SK-N-MC (cell line): ENCODE measurements around the gene COL12A1.

Experiments
- DNase-seq: peaks from one replicate; pipeline ENCODE4 v3.0.0-alpha.2; 2011; ENCODE audit warnings: low read depth, low spot score
- H3K27ac ChIP-seq: fragments of 200-600 bp; sonication (generic); 2 replicates; pipeline ENCODE4 v1.5.1; 2016; ENCODE audit warnings: mixed run types
- H3K36me3 ChIP-seq: fragments of 200-600 bp; sonication (generic); 2 replicates; pipeline ENCODE4 v1.6.1; 2017; ENCODE audit warnings: antibody characterized with exemption, low read length, mixed read lengths; ENCODE audit not compliant: insufficient read depth
- H3K4me3 ChIP-seq: fragments of 200-600 bp; sonication (generic); 2 replicates; pipeline ENCODE4 v1.5.1; 2016
- H3K9ac ChIP-seq: fragments of 200-600 bp; sonication (generic); 2 replicates; pipeline ENCODE4 v1.8.0; 2017; ENCODE audit warnings: mixed run types, mixed read lengths; ENCODE audit not compliant: insufficient read length
- H3K9me3 ChIP-seq: fragments of 200-600 bp; sonication (generic); 2 replicates; pipeline ENCODE4 v1.6.1; 2017; ENCODE audit warnings: low read depth, mild to moderate bottlenecking, antibody characterized with exemption, low read length, moderate library complexity, mixed read lengths
- EZH2 ChIP-seq: fragments of 200-600 bp; sonication (generic); IDR thresholded peaks from one replicate; pipeline ENCODE4 v1.6.1; 2017; ENCODE audit warnings: antibody characterized with exemption
- FOXP2 ChIP-seq: optimal IDR thresholded peaks from 2 replicates; pipeline ENCODE3; 2011; ENCODE audit warnings: mild to moderate bottlenecking, moderate library complexity; ENCODE audit not compliant: insufficient read depth; ENCODE audit errors: extremely low read length, control extremely low read depth
- POLR2AphosphoS5 ChIP-seq: IDR thresholded peaks from 2 replicates; pipeline ENCODE4 v1.6.1; 2012; ENCODE audit warnings: mild to moderate bottlenecking, low read depth, low read length, borderline replicate concordance

Gene COL12A1

DNA sequence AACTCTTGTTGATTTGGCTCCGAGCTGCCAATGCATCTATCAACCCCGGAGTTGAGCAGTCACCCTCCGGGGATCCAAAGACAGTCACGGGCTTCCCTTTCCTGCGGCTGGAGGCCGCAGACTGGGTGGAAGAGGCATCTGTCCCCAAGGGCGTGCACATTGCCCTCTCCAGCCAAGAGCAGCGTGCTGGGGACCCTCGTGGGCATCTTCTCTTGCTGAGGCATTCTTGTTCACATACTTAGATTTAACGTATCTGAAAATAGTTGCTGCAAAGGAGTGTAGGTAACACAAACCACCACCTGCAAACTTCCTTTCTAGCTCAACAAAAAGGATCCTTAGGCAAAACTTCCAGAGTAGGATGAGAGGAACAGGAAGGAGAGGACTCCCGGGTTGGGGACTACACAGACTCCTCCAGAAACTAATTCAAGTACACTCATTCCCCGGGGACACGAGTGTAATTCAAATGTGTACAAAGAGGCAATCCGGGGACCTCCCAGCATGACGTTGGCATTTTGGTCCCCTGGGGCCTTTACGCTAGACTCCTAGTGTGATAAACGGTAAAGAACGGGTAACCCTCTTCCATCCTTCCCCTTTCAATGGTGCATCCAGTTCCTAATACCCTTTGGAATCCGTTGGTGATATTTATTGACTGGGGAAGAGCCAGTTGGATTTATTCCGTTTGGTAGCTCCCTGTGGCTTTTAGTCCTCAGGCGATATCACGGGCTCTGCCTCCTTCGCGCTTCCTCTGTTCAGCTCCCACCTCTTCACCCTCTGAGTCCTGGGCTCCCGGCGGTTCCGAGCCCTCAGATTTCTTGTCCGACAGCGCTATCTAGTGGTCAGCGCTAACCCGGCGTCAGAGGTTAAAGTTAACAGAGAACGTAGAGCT is 2.7 kb upstream of the COL12A1 start:
- Histone ChIP-seq H3K9ac (no peak overlapping the region), H3K36me3 (no peaks in the 10 kb centered on the region), H3K9me3 (no peaks in the 10 kb centered on the region), H3K27ac (no peak overlapping the region), H3K4me3 (peak overlapping the region; percentile 74)
- TF ChIP-seq POLR2AphosphoS5 (no peak), EZH2 (no peak), FOXP2 (no peak)
- DNase-seq = peak; percentile 67

DNA sequence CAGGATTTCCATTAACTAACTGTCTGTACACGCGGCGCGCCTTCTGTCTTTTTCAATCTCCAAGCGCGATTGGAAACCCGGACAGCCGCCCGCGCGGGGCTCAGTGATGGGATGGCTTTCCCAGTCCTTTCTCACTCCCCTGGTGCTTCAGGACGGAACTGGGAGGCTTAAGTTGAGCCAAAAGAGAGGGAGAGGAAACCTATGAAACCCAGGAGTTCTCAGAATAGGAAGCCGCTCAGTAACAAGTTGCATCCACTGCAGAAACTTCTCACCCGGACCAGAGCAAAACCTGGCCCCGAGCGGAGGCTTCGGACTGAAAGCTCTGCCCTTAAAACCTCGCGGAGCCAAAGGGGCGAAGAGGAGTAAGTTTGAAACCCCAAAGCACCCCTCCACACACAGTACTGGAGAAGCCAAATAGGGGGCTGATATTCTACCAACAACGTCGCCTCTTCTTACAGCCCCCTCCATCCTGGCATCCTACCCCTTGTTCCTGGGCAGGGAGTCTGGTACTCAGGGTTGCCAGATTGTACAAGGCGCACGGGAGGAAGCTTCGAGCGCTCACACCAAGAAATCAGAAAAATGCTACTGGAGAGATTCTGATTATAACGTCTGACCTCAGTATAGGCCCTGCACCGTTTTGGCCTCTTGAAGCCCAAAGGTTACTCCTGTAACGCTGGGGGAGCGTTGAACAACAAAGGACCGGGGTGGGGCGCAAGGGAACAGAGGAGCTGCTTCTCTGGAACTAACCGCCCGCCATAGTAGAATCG is 906 bp upstream of the COL12A1 start:
- no peak for DNase-seq
- TF ChIP-seq POLR2AphosphoS5 = no peak
- no peak for TF ChIP-seq EZH2
- no peak for TF ChIP-seq FOXP2
- H3K9me3 ChIP-seq = no peaks in the 10 kb centered on the region
- no peak overlapping the region for H3K9ac ChIP-seq
- H3K4me3 ChIP-seq = peak overlapping the region; percentile 73
- H3K36me3 ChIP-seq = no peaks in the 10 kb centered on the region
- H3K27ac ChIP-seq = no peak overlapping the region

GRCh38 chr6:75204959-75205775 is 686 bp downstream of the COL12A1 start:
- H3K4me3 ChIP-seq = peak overlapping the region; percentile 73
- no peaks in the 10 kb centered on the region for H3K9me3 ChIP-seq
- H3K27ac ChIP-seq = no peak overlapping the region
- TF ChIP-seq FOXP2 (no peak), EZH2 (no peak), POLR2AphosphoS5 (no peak)
- DNase-seq = no peak
- H3K9ac ChIP-seq = no peak overlapping the region
- H3K36me3 ChIP-seq = no peaks in the 10 kb centered on the region

DNA sequence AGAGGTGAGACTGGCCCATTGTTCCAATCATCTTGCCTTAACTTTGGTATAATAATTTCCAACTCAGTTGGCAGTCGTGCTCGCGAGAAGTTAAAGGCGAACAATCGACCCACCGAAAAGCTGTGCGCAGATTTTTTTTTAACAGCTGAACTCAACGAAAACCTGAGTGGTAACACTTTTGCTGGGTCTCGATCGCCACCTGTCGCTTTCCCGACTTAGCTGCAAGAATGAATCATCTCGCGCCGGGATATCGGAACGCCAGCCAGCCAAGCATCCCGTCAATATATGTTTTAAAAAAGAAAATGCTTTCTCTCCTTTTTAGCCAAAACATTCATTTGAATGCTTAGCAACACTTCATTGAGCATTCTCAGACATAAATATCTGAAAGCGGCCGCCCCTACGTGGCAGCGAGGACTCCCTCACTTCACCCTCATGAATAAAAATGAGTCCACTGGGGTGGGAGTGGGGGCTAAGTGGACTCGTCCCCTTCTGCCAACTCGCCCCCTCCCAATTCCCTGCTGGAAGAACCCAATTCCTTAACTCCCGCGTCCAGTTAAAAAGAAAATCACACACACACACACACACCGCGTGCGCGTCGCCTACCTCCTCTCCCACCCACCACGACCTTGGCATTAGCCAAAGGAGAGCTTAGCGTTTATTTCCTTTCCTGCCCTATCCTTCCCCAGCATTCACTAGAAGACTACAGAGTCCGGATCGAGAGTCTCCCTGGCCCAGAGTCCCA is 1.5 kb downstream of the COL12A1 start:
- TF ChIP-seq EZH2 (no peak), POLR2AphosphoS5 (no peak), FOXP2 (no peak)
- no peaks in the 10 kb centered on the region for H3K36me3 ChIP-seq
- peak; percentile 59 for DNase-seq
- H3K27ac ChIP-seq = no peak overlapping the region
- peak overlapping the region; percentile 73 for H3K4me3 ChIP-seq
- no peaks in the 10 kb centered on the region for H3K9me3 ChIP-seq
- no peak overlapping the region for H3K9ac ChIP-seq

DNA sequence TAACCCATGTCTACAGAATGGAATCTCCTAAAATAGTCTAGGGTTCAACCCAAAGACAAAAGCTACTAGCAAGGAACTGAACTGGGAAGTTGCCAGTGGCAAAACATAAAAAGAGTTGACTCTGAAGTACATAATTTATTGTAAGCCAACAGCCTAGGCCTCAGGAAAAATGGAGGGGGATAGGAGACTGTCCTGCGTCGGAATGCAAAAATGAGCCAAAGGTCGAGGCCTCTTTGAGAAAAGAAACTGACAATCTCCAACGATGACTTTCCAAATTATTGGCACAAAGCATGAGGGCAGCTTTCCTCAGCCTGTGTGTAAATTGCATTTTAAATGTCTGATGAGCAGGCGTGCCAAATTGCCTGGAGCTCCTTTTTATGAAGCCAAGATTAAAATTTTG is 2.1 kb downstream of the COL12A1 start:
- Histone ChIP-seq H3K27ac (no peak overlapping the region), H3K9ac (no peak overlapping the region), H3K36me3 (no peaks in the 10 kb centered on the region), H3K9me3 (no peaks in the 10 kb centered on the region), H3K4me3 (peak overlapping the region; percentile 73)
- DNase-seq = no peak
- TF ChIP-seq POLR2AphosphoS5 (no peak), FOXP2 (no peak), EZH2 (no peak)

GRCh38 chr6:75202676-75203131 is 3.1 kb downstream of the COL12A1 start:
- Histone ChIP-seq H3K4me3 (no peak overlapping the region), H3K9ac (no peak overlapping the region), H3K27ac (no peak overlapping the region), H3K36me3 (no peaks in the 10 kb centered on the region), H3K9me3 (no peaks in the 10 kb centered on the region)
- TF ChIP-seq FOXP2 = no peak
- no peak for TF ChIP-seq EZH2
- TF ChIP-seq POLR2AphosphoS5 = no peak
- no peak for DNase-seq

GRCh38 chr6:75201901-75202672 is 3.8 kb downstream of the COL12A1 start:
- TF ChIP-seq EZH2 = no peak
- no peak for TF ChIP-seq FOXP2
- no peak for TF ChIP-seq POLR2AphosphoS5
- no peak overlapping the region for H3K27ac ChIP-seq
- H3K36me3 ChIP-seq = no peaks in the 10 kb centered on the region
- no peak for DNase-seq
- H3K9ac ChIP-seq = no peak overlapping the region
- no peaks in the 10 kb centered on the region for H3K9me3 ChIP-seq
- H3K4me3 ChIP-seq = no peak overlapping the region
